ENCODE data around the gene CYB5R2.

Gene CYB5R2

GRCh38 chr11:7687386-7687785 lies 14.1 kb upstream of the CYB5R2 start:
- Histone ChIP-seq H3K4me3 (ENCODE audit: low read depth, low read length) (no peak overlapping the region), H3K9me3 (ENCODE audit: control insufficient read depth, insufficient read depth, low read depth, low read length) (no peaks in the 10 kb centered on the region), H3K27me3 (ENCODE audit: control insufficient read depth, insufficient read depth, low read length) (no peaks in the 10 kb centered on the region), H3K36me3 (ENCODE audit: control insufficient read depth, insufficient read depth, low read length) (no peaks in the 10 kb centered on the region), H3K27ac (ENCODE audit: low read depth, low read length) (no peak overlapping the region), H3K9ac (ENCODE audit: low read length) (no peak overlapping the region), H3K4me1 (ENCODE audit: control insufficient read depth, insufficient read depth, low read length) (peaks cover 8% of the 10 kb centered on the region)

- Histone ChIP-seq H3K9me3 (ENCODE audit: control insufficient read depth, insufficient read depth, low read depth, low read length) (no peaks in the 10 kb centered on the region), H3K4me3 (ENCODE audit: low read depth, low read length) (no peak overlapping the region), H3K36me3 (ENCODE audit: control insufficient read depth, insufficient read depth, low read length) (no peaks in the 10 kb centered on the region), H3K27ac (ENCODE audit: low read depth, low read length) (no peak overlapping the region), H3K4me1 (ENCODE audit: control insufficient read depth, insufficient read depth, low read length) (peaks cover 8% of the 10 kb centered on the region), H3K27me3 (ENCODE audit: control insufficient read depth, insufficient read depth, low read length) (no peaks in the 10 kb centered on the region), H3K9ac (ENCODE audit: low read length) (no peak overlapping the region)
These were observed 13.5 kb upstream of the CYB5R2 start for GRCh38 chr11:7686761-7687160.

GRCh38 chr11:7683571-7683970 lies 10.3 kb upstream of the CYB5R2 start:
- H3K27ac ChIP-seq (ENCODE audit: low read depth, low read length) = no peak overlapping the region
- H3K9me3 ChIP-seq (ENCODE audit: control insufficient read depth, insufficient read depth, low read depth, low read length) = no peaks in the 10 kb centered on the region
- no peaks in the 10 kb centered on the region for H3K36me3 ChIP-seq (ENCODE audit: control insufficient read depth, insufficient read depth, low read length)
- H3K9ac ChIP-seq (ENCODE audit: low read length) = no peak overlapping the region
- no peaks in the 10 kb centered on the region for H3K27me3 ChIP-seq (ENCODE audit: control insufficient read depth, insufficient read depth, low read length)
- H3K4me1 ChIP-seq (ENCODE audit: control insufficient read depth, insufficient read depth, low read length) = peaks cover 15% of the 10 kb centered on the region
- H3K4me3 ChIP-seq (ENCODE audit: low read depth, low read length) = no peak overlapping the region

GRCh38 chr11:7677796-7678201 lies 4.5 kb upstream of the CYB5R2 start:
- Histone ChIP-seq H3K27ac (ENCODE audit: low read depth, low read length) (no peak overlapping the region), H3K4me3 (ENCODE audit: low read depth, low read length) (no peak overlapping the region), H3K36me3 (ENCODE audit: control insufficient read depth, insufficient read depth, low read length) (no peaks in the 10 kb centered on the region), H3K4me1 (ENCODE audit: control insufficient read depth, insufficient read depth, low read length) (peaks cover 32% of the 10 kb centered on the region), H3K9ac (ENCODE audit: low read length) (no peak overlapping the region), H3K9me3 (ENCODE audit: control insufficient read depth, insufficient read depth, low read depth, low read length) (no peaks in the 10 kb centered on the region), H3K27me3 (ENCODE audit: control insufficient read depth, insufficient read depth, low read length) (no peaks in the 10 kb centered on the region; the same call in 1 of the 2 replicates)

- Histone ChIP-seq H3K4me1 (ENCODE audit: control insufficient read depth, insufficient read depth, low read length) (peaks cover 32% of the 10 kb centered on the region), H3K4me3 (ENCODE audit: low read depth, low read length) (no peak overlapping the region), H3K36me3 (ENCODE audit: control insufficient read depth, insufficient read depth, low read length) (no peaks in the 10 kb centered on the region), H3K27ac (ENCODE audit: low read depth, low read length) (no peak overlapping the region), H3K9ac (ENCODE audit: low read length) (no peak overlapping the region), H3K9me3 (ENCODE audit: control insufficient read depth, insufficient read depth, low read depth, low read length) (no peaks in the 10 kb centered on the region), H3K27me3 (ENCODE audit: control insufficient read depth, insufficient read depth, low read length) (no peaks in the 10 kb centered on the region; the same call in 1 of the 2 replicates)
These were observed 3.8 kb upstream of the CYB5R2 start for GRCh38 chr11:7677071-7677470.

GRCh38 chr11:7675631-7676030 lies 2.3 kb upstream of the CYB5R2 start:
- H3K4me1 ChIP-seq (ENCODE audit: control insufficient read depth, insufficient read depth, low read length) = peaks cover 32% of the 10 kb centered on the region
- no peaks in the 10 kb centered on the region for H3K36me3 ChIP-seq (ENCODE audit: control insufficient read depth, insufficient read depth, low read length)

GRCh38 chr11:7673724-7674434 lies 579 bp upstream of the CYB5R2 start:
- Histone ChIP-seq H3K9ac (ENCODE audit: low read length) (peak overlapping the region; percentile 63), H3K4me3 (ENCODE audit: low read depth, low read length) (peak overlapping the region; percentile 61), H3K27me3 (ENCODE audit: control insufficient read depth, insufficient read depth, low read length) (no peaks in the 10 kb centered on the region; the same call in 1 of the 2 replicates), H3K27ac (ENCODE audit: low read depth, low read length) (peak overlapping the region; percentile 63; the same call in 1 of the 2 replicates), H3K9me3 (ENCODE audit: control insufficient read depth, insufficient read depth, low read depth, low read length) (no peaks in the 10 kb centered on the region), H3K36me3 (ENCODE audit: control insufficient read depth, insufficient read depth, low read length) (peaks cover 6% of the 10 kb centered on the region), H3K4me1 (ENCODE audit: control insufficient read depth, insufficient read depth, low read length) (peaks cover 28% of the 10 kb centered on the region)

More at GRCh38 chr11:7675631-7676030, 2.3 kb upstream of the CYB5R2 start:
- Histone ChIP-seq H3K4me3 (ENCODE audit: low read depth, low read length) (no peak overlapping the region), H3K27ac (ENCODE audit: low read depth, low read length) (no peak overlapping the region), H3K27me3 (ENCODE audit: control insufficient read depth, insufficient read depth, low read length) (no peaks in the 10 kb centered on the region; the same call in 1 of the 2 replicates), H3K9ac (ENCODE audit: low read length) (no peak overlapping the region), H3K9me3 (ENCODE audit: control insufficient read depth, insufficient read depth, low read depth, low read length) (no peaks in the 10 kb centered on the region)

GRCh38 chr11:7672276-7672959 lies 882 bp downstream of the CYB5R2 start:
- no peaks in the 10 kb centered on the region for H3K9me3 ChIP-seq (ENCODE audit: control insufficient read depth, insufficient read depth, low read depth, low read length)

GRCh38 chr11:7671347-7672215 lies 1.7 kb downstream of the CYB5R2 start:
- Histone ChIP-seq H3K9ac (ENCODE audit: low read length) (no peak overlapping the region), H3K27ac (ENCODE audit: low read depth, low read length) (no peak overlapping the region), H3K4me3 (ENCODE audit: low read depth, low read length) (no peak overlapping the region), H3K9me3 (ENCODE audit: control insufficient read depth, insufficient read depth, low read depth, low read length) (no peaks in the 10 kb centered on the region), H3K4me1 (ENCODE audit: control insufficient read depth, insufficient read depth, low read length) (peaks cover 19% of the 10 kb centered on the region), H3K36me3 (ENCODE audit: control insufficient read depth, insufficient read depth, low read length) (peaks cover 21% of the 10 kb centered on the region), H3K27me3 (ENCODE audit: control insufficient read depth, insufficient read depth, low read length) (no peaks in the 10 kb centered on the region; the same call in 1 of the 2 replicates)

More at GRCh38 chr11:7672276-7672959, 882 bp downstream of the CYB5R2 start:
- Histone ChIP-seq H3K9ac (ENCODE audit: low read length) (no peak overlapping the region), H3K4me1 (ENCODE audit: control insufficient read depth, insufficient read depth, low read length) (peaks cover 24% of the 10 kb centered on the region), H3K36me3 (ENCODE audit: control insufficient read depth, insufficient read depth, low read length) (peaks cover 18% of the 10 kb centered on the region), H3K27ac (ENCODE audit: low read depth, low read length) (no peak overlapping the region), H3K27me3 (ENCODE audit: control insufficient read depth, insufficient read depth, low read length) (no peaks in the 10 kb centered on the region; the same call in 1 of the 2 replicates), H3K4me3 (ENCODE audit: low read depth, low read length) (peak overlapping the region; percentile 61; the same call in 1 of the 2 replicates)

GRCh38 chr11:7670641-7671040 lies 2.7 kb downstream of the CYB5R2 start:
- H3K27ac ChIP-seq (ENCODE audit: low read depth, low read length) = no peak overlapping the region

More at GRCh38 chr11:7670641-7671040, 2.7 kb downstream of the CYB5R2 start:
- no peaks in the 10 kb centered on the region; the same call in 1 of the 2 replicates for H3K27me3 ChIP-seq (ENCODE audit: control insufficient read depth, insufficient read depth, low read length)
- no peak overlapping the region for H3K9ac ChIP-seq (ENCODE audit: low read length)
- H3K4me1 ChIP-seq (ENCODE audit: control insufficient read depth, insufficient read depth, low read length) = peaks cover 19% of the 10 kb centered on the region
- H3K4me3 ChIP-seq (ENCODE audit: low read depth, low read length) = no peak overlapping the region
- 0 out of 2 replicates have a peak, but pooled peaks cover under 1% of the 10 kb centered on the region for H3K9me3 ChIP-seq (ENCODE audit: control insufficient read depth, insufficient read depth, low read depth, low read length)
- peaks cover 28% of the 10 kb centered on the region for H3K36me3 ChIP-seq (ENCODE audit: control insufficient read depth, insufficient read depth, low read length)
